ENCODE data around the gene TMEM243. TPM values are rescaled to one million over a fixed set of nuclear protein-coding genes. Genes with fewer than 3 reads are reported as not detected.

The TMEM243 gene
- total RNA-seq, 1 donor from 2014 or later = 24.0 TPM

- Histone ChIP-seq H3K9ac (ENCODE audit: low read depth in 1 of 3, low read length in 3 of 3) (no peak overlapping the region), H3K4me1 (ENCODE audit: control insufficient read depth in 3 of 3, insufficient read depth in 3 of 3, low read length in 3 of 3) (no peaks in the 10 kb centered on the region), H3K27me3 (ENCODE audit: control insufficient read depth in 3 of 3, insufficient read depth in 3 of 3, low read length in 3 of 3) (no peaks in the 10 kb centered on the region), H3K4me3 (ENCODE audit: low read length in 3 of 3) (no peak overlapping the region), H3K9me3 (ENCODE audit: control insufficient read depth in 3 of 3, low read length in 3 of 3) (no peaks in the 10 kb centered on the region), H3K27ac (ENCODE audit: low read depth, low read length) (no peak overlapping the region), H3K36me3 (ENCODE audit: control insufficient read depth in 3 of 3, insufficient read depth in 3 of 3, low read length in 3 of 3) (peaks cover 35 to 82% (median 77%) of the 10 kb centered on the region in 3 donors)
These were observed 48.1 kb downstream of the TMEM243 start for GRCh38 chr7:87171282-87171934.

- no peak overlapping the region for H3K9ac ChIP-seq (ENCODE audit: low read depth in 1 of 3, low read length in 3 of 3)
- H3K4me3 ChIP-seq (ENCODE audit: low read length in 3 of 3) = no peak overlapping the region
- no peaks in the 10 kb centered on the region for H3K27me3 ChIP-seq (ENCODE audit: control insufficient read depth in 3 of 3, insufficient read depth in 3 of 3, low read length in 3 of 3)
- no peaks in the 10 kb centered on the region for H3K9me3 ChIP-seq (ENCODE audit: control insufficient read depth in 3 of 3, low read length in 3 of 3)
- H3K27ac ChIP-seq (ENCODE audit: low read depth, low read length) = no peak overlapping the region
- H3K36me3 ChIP-seq (ENCODE audit: control insufficient read depth in 3 of 3, insufficient read depth in 3 of 3, low read length in 3 of 3) = peaks cover 36 to 82% (median 82%) of the 10 kb centered on the region in 3 donors
- no peaks in the 10 kb centered on the region for H3K4me1 ChIP-seq (ENCODE audit: control insufficient read depth in 3 of 3, insufficient read depth in 3 of 3, low read length in 3 of 3)
These were observed 48.7 kb downstream of the TMEM243 start for GRCh38 chr7:87170828-87171227.

- Histone ChIP-seq H3K27me3 (ENCODE audit: control insufficient read depth in 3 of 3, insufficient read depth in 3 of 3, low read length in 3 of 3) (no peaks in the 10 kb centered on the region), H3K4me1 (ENCODE audit: control insufficient read depth in 3 of 3, insufficient read depth in 3 of 3, low read length in 3 of 3) (peaks cover 0 to 2% (median 0%) of the 10 kb centered on the region in 3 donors), H3K36me3 (ENCODE audit: control insufficient read depth in 3 of 3, insufficient read depth in 3 of 3, low read length in 3 of 3) (peaks cover 24 to 57% (median 48%) of the 10 kb centered on the region in 3 donors), H3K27ac (ENCODE audit: low read depth, low read length) (no peak overlapping the region), H3K9ac (ENCODE audit: low read depth in 1 of 3, low read length in 3 of 3) (no peak overlapping the region), H3K4me3 (ENCODE audit: low read length in 3 of 3) (no peak overlapping the region), H3K9me3 (ENCODE audit: control insufficient read depth in 3 of 3, low read length in 3 of 3) (no peaks in the 10 kb centered on the region)
These were observed 55.1 kb downstream of the TMEM243 start for GRCh38 chr7:87164433-87164832.

- Histone ChIP-seq H3K4me1 (ENCODE audit: control insufficient read depth in 3 of 3, insufficient read depth in 3 of 3, low read length in 3 of 3) (peaks cover 5 to 19% (median 9%) of the 10 kb centered on the region in 3 donors), H3K36me3 (ENCODE audit: control insufficient read depth in 3 of 3, insufficient read depth in 3 of 3, low read length in 3 of 3) (peaks cover 6 to 10% (median 7%) of the 10 kb centered on the region in 3 donors), H3K27ac (ENCODE audit: low read depth, low read length) (no peak overlapping the region), H3K9me3 (ENCODE audit: control insufficient read depth in 3 of 3, low read length in 3 of 3) (no peaks in the 10 kb centered on the region), H3K4me3 (ENCODE audit: low read length in 3 of 3) (no peak overlapping the region), H3K9ac (ENCODE audit: low read depth in 1 of 3, low read length in 3 of 3) (no peak overlapping the region), H3K27me3 (ENCODE audit: control insufficient read depth in 3 of 3, insufficient read depth in 3 of 3, low read length in 3 of 3) (no peaks in the 10 kb centered on the region)
These were observed 60.0 kb downstream of the TMEM243 start for GRCh38 chr7:87159538-87159937.

GRCh38 chr7:87156709-87157108 lies 62.8 kb downstream of the TMEM243 start:
- H3K27me3 ChIP-seq (ENCODE audit: control insufficient read depth in 3 of 3, insufficient read depth in 3 of 3, low read length in 3 of 3) = no peaks in the 10 kb centered on the region
- H3K27ac ChIP-seq (ENCODE audit: low read depth, low read length) = no peak overlapping the region
- H3K9ac ChIP-seq (ENCODE audit: low read depth in 1 of 3, low read length in 3 of 3) = no peak overlapping the region
- no peaks in the 10 kb centered on the region for H3K36me3 ChIP-seq (ENCODE audit: control insufficient read depth in 3 of 3, insufficient read depth in 3 of 3, low read length in 3 of 3)
- H3K4me1 ChIP-seq (ENCODE audit: control insufficient read depth in 3 of 3, insufficient read depth in 3 of 3, low read length in 3 of 3) = peaks cover 14 to 31% (median 14%) of the 10 kb centered on the region in 3 donors
- H3K9me3 ChIP-seq (ENCODE audit: control insufficient read depth in 3 of 3, low read length in 3 of 3) = no peaks in the 10 kb centered on the region
- no peak overlapping the region for H3K4me3 ChIP-seq (ENCODE audit: low read length in 3 of 3)

GRCh38 chr7:87155788-87156187 lies 63.7 kb downstream of the TMEM243 start:
- Histone ChIP-seq H3K36me3 (ENCODE audit: control insufficient read depth in 3 of 3, insufficient read depth in 3 of 3, low read length in 3 of 3) (no peaks in the 10 kb centered on the region), H3K4me3 (ENCODE audit: low read length in 3 of 3) (no peak overlapping the region), H3K9me3 (ENCODE audit: control insufficient read depth in 3 of 3, low read length in 3 of 3) (no peaks in the 10 kb centered on the region), H3K27me3 (ENCODE audit: control insufficient read depth in 3 of 3, insufficient read depth in 3 of 3, low read length in 3 of 3) (no peaks in the 10 kb centered on the region), H3K4me1 (ENCODE audit: control insufficient read depth in 3 of 3, insufficient read depth in 3 of 3, low read length in 3 of 3) (peaks cover 14 to 40% (median 14%) of the 10 kb centered on the region in 3 donors), H3K27ac (ENCODE audit: low read depth, low read length) (no peak overlapping the region), H3K9ac (ENCODE audit: low read depth in 1 of 3, low read length in 3 of 3) (no peak overlapping the region)

- H3K4me3 ChIP-seq (ENCODE audit: low read length in 3 of 3) = peak overlapping the region in 2 of 3 donors; percentile 27 to 92
- no peaks in the 10 kb centered on the region for H3K9me3 ChIP-seq (ENCODE audit: control insufficient read depth in 3 of 3, low read length in 3 of 3)
- H3K36me3 ChIP-seq (ENCODE audit: control insufficient read depth in 3 of 3, insufficient read depth in 3 of 3, low read length in 3 of 3) = no peaks in the 10 kb centered on the region
- H3K9ac ChIP-seq (ENCODE audit: low read depth in 1 of 3, low read length in 3 of 3) = no peak overlapping the region
- no peaks in the 10 kb centered on the region for H3K27me3 ChIP-seq (ENCODE audit: control insufficient read depth in 3 of 3, insufficient read depth in 3 of 3, low read length in 3 of 3)
- H3K27ac ChIP-seq (ENCODE audit: low read depth, low read length) = no peak overlapping the region
- H3K4me1 ChIP-seq (ENCODE audit: control insufficient read depth in 3 of 3, insufficient read depth in 3 of 3, low read length in 3 of 3) = peaks cover 14 to 40% (median 14%) of the 10 kb centered on the region in 3 donors
These were observed 65.0 kb downstream of the TMEM243 start for GRCh38 chr7:87154569-87154968.

- Histone ChIP-seq H3K9me3 (ENCODE audit: control insufficient read depth in 3 of 3, low read length in 3 of 3) (no peaks in the 10 kb centered on the region), H3K9ac (ENCODE audit: low read depth in 1 of 3, low read length in 3 of 3) (peak overlapping the region; percentile 75 to 93 (median 93)), H3K4me1 (ENCODE audit: control insufficient read depth in 3 of 3, insufficient read depth in 3 of 3, low read length in 3 of 3) (peaks cover 12 to 40% (median 14%) of the 10 kb centered on the region in 3 donors), H3K4me3 (ENCODE audit: low read length in 3 of 3) (peak overlapping the region in 2 of 3 donors; percentile 27 to 92), H3K36me3 (ENCODE audit: control insufficient read depth in 3 of 3, insufficient read depth in 3 of 3, low read length in 3 of 3) (no peaks in the 10 kb centered on the region), H3K27me3 (ENCODE audit: control insufficient read depth in 3 of 3, insufficient read depth in 3 of 3, low read length in 3 of 3) (no peaks in the 10 kb centered on the region), H3K27ac (ENCODE audit: low read depth, low read length) (no peak overlapping the region)
These were observed 65.4 kb downstream of the TMEM243 start for GRCh38 chr7:87154166-87154565.

GRCh38 chr7:87152897-87153641 lies 66.5 kb downstream of the TMEM243 start:
- peak overlapping the region; percentile 92 to 93 (median 92) for H3K4me3 ChIP-seq (ENCODE audit: low read length in 3 of 3)
- peaks cover 12 to 40% (median 14%) of the 10 kb centered on the region in 3 donors for H3K4me1 ChIP-seq (ENCODE audit: control insufficient read depth in 3 of 3, insufficient read depth in 3 of 3, low read length in 3 of 3)
- peak overlapping the region; percentile 75 to 93 (median 93) for H3K9ac ChIP-seq (ENCODE audit: low read depth in 1 of 3, low read length in 3 of 3)

More at GRCh38 chr7:87152897-87153641, 66.5 kb downstream of the TMEM243 start:
- Histone ChIP-seq H3K36me3 (ENCODE audit: control insufficient read depth in 3 of 3, insufficient read depth in 3 of 3, low read length in 3 of 3) (no peaks in the 10 kb centered on the region), H3K27ac (ENCODE audit: low read depth, low read length) (peak overlapping the region; percentile 97), H3K27me3 (ENCODE audit: control insufficient read depth in 3 of 3, insufficient read depth in 3 of 3, low read length in 3 of 3) (no peaks in the 10 kb centered on the region), H3K9me3 (ENCODE audit: control insufficient read depth in 3 of 3, low read length in 3 of 3) (no peaks in the 10 kb centered on the region)
